Body of pancreas (tissue), 4 donors: Measurements from ENCODE around the gene SCN2B. TPM values are rescaled to one million over a fixed set of nuclear protein-coding genes. Genes with fewer than 3 reads are reported as not detected.

ENCODE experiments used
- ATAC-seq: fragments of 150-250 bp; one replicate; pipeline ENCODE4 v1.9.1; 2016
- DNase-seq, 4 donors: peaks; one replicate each; pipeline ENCODE4 v3.0.0-alpha.2; 2019
- H3K27ac ChIP-seq, 4 donors: fragments of 200-600 bp; sonication (generic); 1 replicate in 3 of 4; 2 replicates in 1 of 4; pipeline versions ENCODE4 v1.5.1 to v1.6.1; 2016 to 2019; ENCODE audit warnings: mild to moderate bottlenecking in 1 of 4, mixed read lengths in 1 of 4, moderate library complexity in 1 of 4
- H3K27me3 ChIP-seq, 2 donors: fragments of 200-600 bp; sonication (generic); one replicate each; pipeline ENCODE4 v1.6.0; 2016; ENCODE audit warnings: mild to moderate bottlenecking in 1 of 2
- H3K36me3 ChIP-seq, 2 donors: fragments of 200-600 bp; sonication (generic); replicated peaks in 1 of 2; 2 replicates each; pipeline ENCODE4 v1.5.1; 2016; ENCODE audit warnings: low read depth in 2 of 2; ENCODE audit not compliant: insufficient read depth in 1 of 2
- H3K4me1 ChIP-seq: fragments of 200-600 bp; sonication (generic); one replicate; pipeline ENCODE4 v1.6.0; 2016
- H3K4me3 ChIP-seq, 2 donors: fragments of 200-600 bp; sonication (generic); 1 replicate in 1 of 2; 2 replicates in 1 of 2; pipeline ENCODE4 v1.5.1; 2016 to 2019
- H3K9me3 ChIP-seq, 3 donors: fragments of 200-600 bp; sonication (generic); 1 replicate in 2 of 3; 2 replicates in 1 of 3; pipeline ENCODE4 v1.5.1; 2016
- POLR2A ChIP-seq, 3 donors: fragments of 450-650 bp; IDR thresholded peaks; one replicate each; pipeline ENCODE4 v1.6.1; 2016; ENCODE audit warnings: antibody characterized with exemption in 3 of 3, mild to moderate bottlenecking in 2 of 3
- WGBS, 2 donors: methylation state at CpG; one replicate each; pipeline ENCODE4 v1.1.5; 2017; 5-methylcytosine and 5-hydroxymethylcytosine counted together
- intact Hi-C: fragments of 100-400 bp; cut with DNase I; formaldehyde crosslinking; loops from one replicate; pipeline ENCODE4 v1.15.1; 2023
- total RNA-seq, 2 donors: library from RNA; depleted of rRNA; stranded (reverse); fragments of >200 nt; gene quantifications; one replicate each; pipeline ENCODE4 v1.1.0, GENCODE V29; 2016
- TF ChIP-seq, protein P1 (sequence below), 7 experiments: fragments of 450-650 bp in 4 of 7; fragments of 200-600 bp in 3 of 7; sonication (generic) in 3 of 7; IDR thresholded peaks; one replicate each; pipeline ENCODE4 v1.5.1; 2016 to 2019; ENCODE audit warnings: antibody characterized with exemption in 7 of 7

The SCN2B gene
- total RNA-seq, 2 donors from 2014 or later: under 0.01 TPM; not detected in 1

DNA sequence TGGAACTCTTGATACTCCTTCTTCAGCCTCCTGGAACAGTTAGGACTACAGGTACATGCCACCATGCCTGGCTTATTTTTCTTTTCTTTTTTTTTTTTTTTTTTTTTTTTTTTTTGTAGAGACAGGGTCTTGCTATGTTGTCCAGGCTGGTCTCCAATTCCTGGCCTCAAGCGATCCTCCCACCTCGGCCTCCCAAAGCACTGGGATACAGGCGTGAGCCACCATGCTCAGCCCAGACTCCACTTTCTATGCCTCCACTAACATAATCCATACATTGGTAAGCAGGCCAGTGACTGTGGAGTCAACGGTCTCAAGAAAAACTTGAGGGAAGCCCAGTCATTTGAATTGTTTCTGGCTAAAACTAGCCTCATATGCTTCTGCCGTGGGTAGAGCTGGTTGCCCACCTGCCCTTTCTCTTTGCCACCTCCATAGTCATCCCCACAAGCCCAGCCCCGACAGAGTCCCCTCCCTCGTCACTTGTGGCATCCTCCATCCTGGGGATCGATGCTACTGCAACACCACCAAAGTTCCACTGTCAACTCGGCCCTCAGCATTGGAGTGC lies 2.4 kb downstream of the SCN2B start:
- TF ChIP-seq, protein P1, sequence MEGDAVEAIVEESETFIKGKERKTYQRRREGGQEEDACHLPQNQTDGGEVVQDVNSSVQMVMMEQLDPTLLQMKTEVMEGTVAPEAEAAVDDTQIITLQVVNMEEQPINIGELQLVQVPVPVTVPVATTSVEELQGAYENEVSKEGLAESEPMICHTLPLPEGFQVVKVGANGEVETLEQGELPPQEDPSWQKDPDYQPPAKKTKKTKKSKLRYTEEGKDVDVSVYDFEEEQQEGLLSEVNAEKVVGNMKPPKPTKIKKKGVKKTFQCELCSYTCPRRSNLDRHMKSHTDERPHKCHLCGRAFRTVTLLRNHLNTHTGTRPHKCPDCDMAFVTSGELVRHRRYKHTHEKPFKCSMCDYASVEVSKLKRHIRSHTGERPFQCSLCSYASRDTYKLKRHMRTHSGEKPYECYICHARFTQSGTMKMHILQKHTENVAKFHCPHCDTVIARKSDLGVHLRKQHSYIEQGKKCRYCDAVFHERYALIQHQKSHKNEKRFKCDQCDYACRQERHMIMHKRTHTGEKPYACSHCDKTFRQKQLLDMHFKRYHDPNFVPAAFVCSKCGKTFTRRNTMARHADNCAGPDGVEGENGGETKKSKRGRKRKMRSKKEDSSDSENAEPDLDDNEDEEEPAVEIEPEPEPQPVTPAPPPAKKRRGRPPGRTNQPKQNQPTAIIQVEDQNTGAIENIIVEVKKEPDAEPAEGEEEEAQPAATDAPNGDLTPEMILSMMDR (IDR thresholded peaks at IDR 0.05): no peak
- TF ChIP-seq POLR2A (IDR thresholded peaks at IDR 0.05): no peak
- DNase-seq: no peak
- Histone ChIP-seq H3K4me1 (peaks cover 7% of the 10 kb centered on the region), H3K4me3 (no peak overlapping the region), H3K9me3 (no peaks in the 10 kb centered on the region), H3K36me3 (no peaks in the 10 kb centered on the region), H3K27me3 (no peaks in the 10 kb centered on the region), H3K27ac (no peak overlapping the region)
- ATAC-seq: no peak
- WGBS, 2 donors: 76 to 78% methylated on average over 9 of the region's 9 CpGs
- intact Hi-C loops: no loop called here

DNA sequence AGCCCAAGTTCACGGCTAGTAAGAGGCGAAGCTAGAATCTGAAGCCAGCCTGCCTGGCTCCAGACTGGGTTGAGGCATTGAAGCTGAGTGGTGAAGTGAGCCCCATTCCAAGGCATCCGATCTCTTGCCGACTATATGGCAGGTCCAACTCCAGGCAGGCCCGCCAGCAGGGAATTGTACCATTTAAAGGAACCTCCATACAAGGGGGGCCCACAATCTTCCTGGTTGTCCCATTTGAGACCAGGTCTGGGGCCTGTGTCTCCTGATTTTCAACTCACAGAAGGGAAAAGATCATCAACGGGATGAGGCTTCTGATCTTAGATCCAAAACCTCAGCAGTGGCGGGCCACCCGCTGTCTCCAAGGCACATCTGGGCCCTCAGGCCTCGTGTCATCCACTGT lies 4.1 kb downstream of the SCN2B start:
- Histone ChIP-seq H3K36me3 (no peaks in the 10 kb centered on the region), H3K9me3 (no peaks in the 10 kb centered on the region), H3K27me3 (no peaks in the 10 kb centered on the region), H3K4me1 (peaks cover 7% of the 10 kb centered on the region), H3K4me3 (no peak overlapping the region), H3K27ac (no peak overlapping the region)
- WGBS, 2 donors: 82 to 95% methylated on average over 6 to 9 of the region's 9 CpGs
- DNase-seq (no peak), ATAC-seq (no peak)
- intact Hi-C loops: no loop called here
- TF ChIP-seq POLR2A (IDR thresholded peaks at IDR 0.05): no peak
- TF ChIP-seq, protein P1 (IDR thresholded peaks at IDR 0.05): no peak

DNA sequence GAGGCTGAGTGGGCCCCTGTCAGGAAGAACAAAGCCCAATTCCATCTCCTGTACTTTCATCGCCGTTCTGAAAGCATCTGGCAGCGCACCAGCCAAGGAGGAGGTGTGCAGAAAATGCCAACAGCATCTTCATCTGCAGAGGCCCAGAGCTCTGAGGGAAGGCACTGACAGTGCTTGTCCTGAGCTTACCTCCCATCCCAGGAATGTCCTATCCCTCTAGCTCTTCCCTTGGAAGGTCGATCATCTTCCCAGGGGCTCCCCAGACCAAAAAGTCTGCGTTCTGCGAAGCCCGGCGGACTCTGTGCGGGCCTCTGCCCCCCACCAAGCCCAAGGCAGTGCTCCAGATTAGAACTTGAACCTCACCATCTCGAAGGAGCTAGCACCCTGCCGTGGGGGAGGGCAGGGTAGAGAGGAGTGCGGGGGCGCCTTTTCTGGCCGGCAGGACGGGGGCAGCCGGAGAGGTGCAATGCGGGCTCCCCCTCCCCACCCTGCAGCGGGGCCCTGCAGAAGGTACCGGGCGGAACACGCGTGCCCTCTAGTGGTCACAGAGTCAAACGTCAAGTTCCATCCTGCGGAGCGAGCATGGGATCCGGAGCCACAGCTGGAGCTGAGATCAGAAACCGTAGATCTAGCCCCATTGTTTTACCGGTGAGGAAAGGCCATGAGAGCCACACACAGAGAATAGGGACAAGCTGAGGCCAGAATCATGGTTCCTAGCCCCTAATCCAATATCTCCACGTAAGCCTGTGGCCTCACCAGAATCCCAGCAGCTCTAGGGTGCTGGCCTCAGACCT lies 5.0 kb downstream of the SCN2B start:
- H3K27me3 ChIP-seq: no peaks in the 10 kb centered on the region
- ATAC-seq (peak; percentile 80), DNase-seq (peak; percentile 74 to 79 (median 76))
- no peaks in the 10 kb centered on the region for H3K36me3 ChIP-seq
- 3 to 6% methylated on average over 16 to 29 of the region's 29 CpGs for WGBS, 2 donors
- no peak overlapping the region for H3K4me3 ChIP-seq
- no peak overlapping the region for H3K27ac ChIP-seq
- H3K9me3 ChIP-seq: no peaks in the 10 kb centered on the region
- no peak for TF ChIP-seq POLR2A (IDR thresholded peaks at IDR 0.05)
- TF ChIP-seq, protein P1 (IDR thresholded peaks at IDR 0.05): peak; percentile 75 to 89 (median 82)
- peaks cover 7% of the 10 kb centered on the region for H3K4me1 ChIP-seq
- intact Hi-C loops: no loop called here

DNA sequence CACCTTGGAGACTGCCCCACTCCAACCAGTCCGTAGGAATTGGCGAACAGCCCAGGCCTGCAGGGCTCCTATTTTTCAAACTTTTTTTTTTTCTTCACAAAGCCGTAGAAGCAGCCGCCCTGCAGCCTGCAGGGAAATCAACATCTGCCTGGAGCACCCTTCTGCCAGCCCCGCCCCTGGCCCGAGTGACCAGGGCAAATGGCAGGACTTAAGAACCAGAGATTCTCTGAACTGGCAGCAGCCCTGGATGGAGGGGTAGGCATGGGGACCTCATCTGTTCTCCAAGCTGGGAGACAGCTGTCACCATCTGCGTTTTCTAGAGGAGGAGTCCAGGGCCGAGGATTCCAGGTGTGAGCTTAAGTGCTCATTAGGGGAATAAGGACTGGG lies 5.6 kb downstream of the SCN2B start:
- Histone ChIP-seq H3K27me3 (no peaks in the 10 kb centered on the region), H3K4me3 (no peak overlapping the region), H3K4me1 (peaks cover 7% of the 10 kb centered on the region), H3K9me3 (no peaks in the 10 kb centered on the region), H3K36me3 (no peaks in the 10 kb centered on the region), H3K27ac (no peak overlapping the region)
- TF ChIP-seq, protein P1 (IDR thresholded peaks at IDR 0.05): no peak
- no peak for TF ChIP-seq POLR2A (IDR thresholded peaks at IDR 0.05)
- DNase-seq: no peak
- WGBS, 2 donors: 46% methylated on average over 8 of the region's 8 CpGs
- intact Hi-C loops: no loop called here
- no peak for ATAC-seq
